HG03558 (cell line): ENCODE results near the gene PLPP4.

Source experiments
- ATAC-seq: cut with Tn5 transposase; IDR thresholded peaks from one replicate; pipeline ENCODE4 v1.9.1; 2021; ENCODE audit warnings: moderate number of reproducible peaks; ENCODE audit not compliant: unreplicated experiment; ENCODE audit errors: extremely low read depth

The PLPP4 gene

DNA sequence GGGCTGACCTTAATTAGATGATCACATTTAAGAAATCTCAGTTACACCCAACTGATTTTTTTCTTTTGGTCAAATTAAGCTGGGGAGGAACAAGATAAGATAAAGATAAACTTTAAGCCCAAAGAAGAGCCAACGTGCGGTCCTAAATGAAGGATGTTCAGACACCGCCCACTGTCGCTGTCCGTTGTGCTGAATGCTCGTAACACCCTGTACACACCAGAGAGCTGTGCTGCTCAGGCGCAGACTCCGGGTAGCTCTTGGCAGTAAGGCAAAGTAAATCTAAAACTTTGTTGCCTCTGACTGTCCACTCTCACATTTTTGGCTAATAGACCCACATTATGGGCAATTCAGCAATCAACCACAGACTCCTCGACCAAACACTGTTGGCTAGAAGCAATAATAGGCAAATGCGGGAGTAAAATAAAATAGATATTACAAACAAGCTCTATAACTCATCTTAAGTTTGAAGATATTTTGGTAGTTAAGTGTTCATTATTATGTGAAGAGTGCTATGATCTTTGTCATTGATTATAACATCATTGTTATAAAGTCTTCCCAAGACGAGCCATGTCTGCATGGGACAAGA lies 57.1 kb downstream of the PLPP4 start:
- ATAC-seq = no peak

DNA sequence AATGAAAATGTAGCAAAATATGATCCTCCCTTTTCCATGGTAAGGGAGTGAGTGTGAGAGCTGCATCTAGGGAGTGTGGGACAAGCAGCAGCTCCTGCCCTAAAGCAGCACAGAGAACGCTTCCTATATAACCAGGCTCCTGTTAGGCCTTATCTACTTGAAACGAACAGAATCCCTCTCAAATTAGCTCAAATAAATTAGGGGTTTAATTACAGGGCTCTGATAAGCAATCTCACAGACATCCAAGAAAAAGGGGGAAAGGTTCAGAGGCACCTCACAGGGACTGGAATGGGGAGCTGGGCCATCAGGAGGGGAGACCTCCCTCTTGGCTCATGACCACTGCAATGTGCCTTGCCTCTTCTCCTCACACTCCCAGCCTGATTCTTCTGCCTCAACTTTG lies 57.9 kb downstream of the PLPP4 start:
- no peak for ATAC-seq

DNA sequence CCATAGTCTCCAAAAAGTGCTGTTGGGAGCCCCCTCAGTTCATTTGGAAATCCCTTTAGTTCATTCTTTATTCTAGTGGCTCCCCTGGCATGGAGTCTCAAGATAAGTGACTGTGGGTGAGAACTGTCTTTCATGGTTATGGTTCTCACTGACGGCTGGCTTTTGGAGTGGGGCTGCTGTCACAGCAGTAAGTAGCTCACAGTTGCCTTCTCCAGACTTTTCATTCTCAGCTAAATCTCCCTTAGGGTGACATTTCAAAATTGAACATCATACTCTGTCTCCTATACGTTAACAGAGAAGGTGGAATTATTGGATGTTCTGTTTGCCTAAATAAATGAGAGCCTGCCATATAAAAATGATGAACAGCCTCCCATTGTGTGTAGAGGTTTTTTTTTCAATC lies 58.7 kb downstream of the PLPP4 start:
- no peak for ATAC-seq

DNA sequence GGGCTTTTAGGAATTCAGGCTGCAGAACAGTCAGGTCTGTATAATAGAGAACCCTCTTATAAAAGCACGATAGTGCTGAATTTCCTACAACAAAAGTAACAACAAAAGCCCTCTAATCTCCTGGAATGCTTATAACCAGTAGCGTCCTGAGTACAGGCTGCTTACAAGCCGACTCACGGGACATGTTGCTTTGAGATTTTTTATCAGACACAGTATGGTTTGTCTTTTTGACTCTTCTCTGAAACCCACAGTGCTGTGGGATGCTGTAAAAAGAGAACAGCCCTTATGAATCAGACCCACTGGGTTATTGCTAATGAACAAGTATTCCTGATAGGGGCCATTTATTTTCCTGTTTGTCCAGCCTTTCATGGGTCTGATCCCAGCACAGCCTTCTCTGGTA lies 59.4 kb downstream of the PLPP4 start:
- ATAC-seq = no peak

DNA sequence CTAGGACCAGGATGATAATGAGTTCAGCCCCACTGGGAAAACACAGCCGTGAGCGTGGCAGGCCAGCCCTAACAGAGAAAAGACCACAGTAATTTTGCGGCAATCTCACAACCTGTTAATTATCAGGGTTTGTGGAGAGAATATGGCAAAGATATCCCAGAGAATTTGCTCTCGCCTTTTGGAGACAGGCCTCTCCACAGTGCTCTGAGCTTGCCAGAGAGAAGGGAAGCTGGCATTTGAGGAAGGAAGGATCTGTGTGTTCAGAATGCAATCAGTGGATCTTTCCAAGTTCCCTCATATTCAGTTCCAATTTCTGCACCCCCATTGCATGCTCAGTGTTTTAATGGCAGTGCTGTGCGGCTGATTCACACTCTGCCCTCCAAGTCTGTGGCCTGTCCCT lies 60.2 kb downstream of the PLPP4 start:
- ATAC-seq = no peak

DNA sequence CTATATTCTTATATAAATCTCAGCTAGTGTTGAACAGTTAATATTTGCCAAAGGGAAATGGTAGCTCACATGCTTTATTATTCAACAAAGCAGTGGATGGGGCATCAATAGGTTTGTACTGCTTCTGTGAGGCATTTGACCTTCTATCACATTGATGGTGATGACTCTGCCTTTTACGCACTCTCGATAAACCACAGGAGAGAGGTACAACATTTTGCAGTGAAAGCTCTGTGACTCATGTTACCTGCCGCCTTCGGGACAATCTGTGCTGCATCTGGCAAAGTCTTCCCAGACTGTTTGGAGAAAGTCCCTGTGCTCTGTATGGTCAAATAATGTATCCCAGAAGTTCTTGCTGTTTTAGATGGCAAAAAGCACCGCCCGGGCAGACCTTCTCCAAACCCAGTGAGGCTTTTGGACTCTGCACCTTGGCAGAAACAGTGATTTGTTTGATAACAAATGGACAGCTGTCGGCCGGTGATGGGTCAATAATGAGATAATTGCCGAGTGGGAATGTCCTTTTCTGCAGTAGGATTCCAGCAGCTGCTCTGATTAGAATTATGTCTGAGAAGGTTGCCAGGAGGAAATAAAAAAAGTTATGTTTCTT lies 61.0 kb downstream of the PLPP4 start:
- ATAC-seq = no peak

DNA sequence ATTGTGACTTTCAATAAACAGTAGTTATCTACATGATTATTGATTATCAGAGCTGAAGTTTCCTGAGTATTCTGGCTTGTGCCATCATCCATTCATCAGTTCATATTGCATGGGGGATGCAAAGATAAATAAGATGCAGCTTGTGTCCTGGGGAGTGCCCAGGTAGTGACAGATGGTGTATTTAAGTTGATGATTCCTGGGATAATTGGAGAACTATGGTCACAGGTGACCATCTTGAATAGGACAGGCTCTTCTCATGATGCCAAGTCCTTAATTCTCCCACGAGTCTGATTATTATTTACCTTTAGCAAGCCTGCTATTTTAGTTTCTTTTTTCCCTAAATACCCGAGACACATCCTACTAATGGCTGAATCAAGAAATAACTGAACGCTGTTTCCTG lies 64.9 kb downstream of the PLPP4 start:
- ATAC-seq = no peak

DNA sequence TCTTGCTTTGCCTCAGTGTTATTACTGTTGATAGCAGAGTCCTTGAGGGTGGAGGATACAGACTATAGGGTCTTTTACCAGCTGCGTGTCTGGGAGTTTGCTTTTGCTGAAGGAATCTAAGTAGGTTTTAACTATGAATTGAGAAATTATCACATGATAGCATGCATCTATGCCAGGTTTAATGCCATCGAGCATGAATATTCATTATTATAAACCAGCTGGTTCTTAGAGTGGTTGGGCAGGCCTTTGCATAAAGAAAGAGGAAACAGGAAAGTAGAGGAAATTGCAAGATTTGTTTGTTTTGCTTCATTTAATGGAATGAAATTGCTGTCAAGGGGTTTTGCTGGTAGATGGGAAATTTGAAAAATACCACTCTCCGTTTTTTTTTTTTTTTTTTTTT lies 70.7 kb downstream of the PLPP4 start:
- no peak for ATAC-seq

DNA sequence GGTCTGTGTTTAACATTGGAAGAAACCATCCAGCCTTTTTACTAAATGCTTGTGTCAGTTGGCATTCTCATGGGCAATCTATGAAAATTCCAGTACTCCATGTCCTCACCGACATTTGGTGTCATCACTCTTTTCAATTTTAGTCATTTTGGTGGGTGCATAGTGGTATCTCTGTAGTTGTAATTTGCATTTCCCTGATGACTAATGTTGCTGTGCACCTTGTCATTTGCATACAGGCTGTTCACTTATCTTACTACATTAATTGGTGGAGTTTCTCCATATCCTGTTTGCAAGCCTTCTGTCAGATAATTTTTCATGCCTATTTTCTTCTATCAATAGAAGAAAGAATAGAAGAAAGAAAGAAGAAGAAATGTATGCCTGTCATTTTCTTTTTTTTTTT lies 73.7 kb downstream of the PLPP4 start:
- ATAC-seq = no peak

DNA sequence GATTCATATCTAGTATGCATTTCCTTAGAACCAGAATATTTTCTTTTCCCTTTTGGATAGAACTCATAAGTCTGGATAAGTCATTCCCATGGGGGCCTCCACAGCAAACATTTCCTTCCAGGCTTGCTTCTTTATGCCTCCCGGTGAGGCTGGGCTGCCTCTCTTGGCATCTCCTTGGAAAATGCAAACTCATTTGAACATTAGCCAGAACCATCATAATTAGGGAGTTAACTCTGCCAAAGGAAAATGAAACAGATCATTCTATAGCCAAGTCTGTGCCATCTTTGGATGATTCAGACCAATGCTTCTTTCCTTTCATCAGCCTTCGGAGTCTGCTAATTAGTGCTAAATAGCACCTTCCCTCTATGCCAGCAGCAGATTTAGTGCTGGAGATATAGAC lies 81.1 kb downstream of the PLPP4 start:
- ATAC-seq = no peak

DNA sequence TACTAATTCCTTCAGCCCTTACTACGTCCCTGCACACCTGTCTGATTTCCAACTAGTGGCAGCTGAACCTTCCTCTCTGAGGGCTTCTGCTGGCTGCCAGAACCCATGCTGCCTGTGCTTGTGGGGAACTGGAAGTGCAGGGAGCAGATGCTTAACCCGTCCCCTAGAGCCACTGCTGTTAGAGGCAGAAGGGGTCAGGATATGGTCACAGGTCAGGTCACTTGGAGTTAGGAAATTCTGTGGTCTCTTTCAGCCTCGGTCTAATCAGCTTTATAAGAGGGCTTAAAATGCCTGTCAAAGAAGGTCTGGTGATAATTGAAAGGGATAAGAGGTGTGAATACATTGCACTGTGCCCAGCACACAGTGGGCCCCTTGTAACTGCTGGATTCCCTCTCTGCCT lies 82.0 kb downstream of the PLPP4 start:
- ATAC-seq = no peak

DNA sequence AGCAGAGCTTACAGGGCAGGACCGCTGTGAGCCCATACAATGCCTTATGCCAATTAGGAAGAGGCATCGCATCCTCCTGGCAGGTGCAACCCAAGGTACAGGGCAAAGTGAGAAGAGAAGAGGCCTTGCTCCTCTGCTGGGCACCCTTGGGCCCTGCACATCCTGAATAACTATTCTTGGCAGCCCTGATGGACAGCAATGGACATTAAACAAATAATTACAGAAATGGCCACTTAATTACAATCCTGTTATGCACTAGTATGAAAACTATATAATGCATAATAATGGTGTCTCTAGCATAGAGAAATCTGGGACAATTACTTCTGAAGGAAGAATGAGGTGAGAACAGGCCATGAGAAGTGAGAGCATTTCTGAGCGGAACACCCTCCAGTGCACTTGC lies 83.5 kb downstream of the PLPP4 start:
- no peak for ATAC-seq

DNA sequence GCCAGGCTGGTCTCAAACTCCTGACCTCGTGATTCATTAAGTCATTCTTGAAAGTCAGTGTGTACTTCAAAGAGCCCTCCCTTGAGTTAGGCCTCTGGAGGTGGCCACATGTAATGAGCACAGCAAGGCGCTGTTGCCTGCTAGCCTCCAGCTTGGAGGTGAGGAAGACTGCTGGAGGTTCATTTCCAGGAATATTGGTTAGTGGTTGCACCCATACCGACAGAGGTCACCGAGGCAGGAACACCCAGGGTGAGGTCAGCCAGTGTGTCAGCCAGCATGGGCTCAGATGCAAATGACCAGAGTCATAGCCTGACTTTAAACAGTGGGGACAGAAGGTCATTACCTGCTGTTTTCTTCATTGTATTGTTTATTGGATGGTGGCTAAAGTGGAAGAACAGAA lies 85.0 kb downstream of the PLPP4 start:
- ATAC-seq = no peak

DNA sequence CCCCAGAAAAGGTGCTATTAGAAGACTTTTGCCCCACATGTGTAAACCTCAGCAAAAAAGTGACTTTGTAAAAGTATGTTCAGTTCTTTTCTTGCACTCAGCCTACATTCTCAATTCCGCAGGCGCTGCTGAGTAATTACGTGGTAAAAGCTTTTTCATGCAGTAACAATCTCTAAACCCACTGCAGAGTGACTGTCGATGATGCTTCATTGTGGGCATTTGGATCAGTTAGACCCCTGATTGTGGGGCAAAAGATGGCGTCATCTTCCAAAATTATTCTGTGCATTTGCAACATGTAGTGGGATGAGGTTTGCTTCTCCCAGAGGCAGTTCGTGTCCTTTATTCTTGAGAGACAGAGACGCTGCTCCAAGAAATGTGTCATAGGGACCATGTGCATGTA lies 85.6 kb downstream of the PLPP4 start:
- ATAC-seq = no peak

DNA sequence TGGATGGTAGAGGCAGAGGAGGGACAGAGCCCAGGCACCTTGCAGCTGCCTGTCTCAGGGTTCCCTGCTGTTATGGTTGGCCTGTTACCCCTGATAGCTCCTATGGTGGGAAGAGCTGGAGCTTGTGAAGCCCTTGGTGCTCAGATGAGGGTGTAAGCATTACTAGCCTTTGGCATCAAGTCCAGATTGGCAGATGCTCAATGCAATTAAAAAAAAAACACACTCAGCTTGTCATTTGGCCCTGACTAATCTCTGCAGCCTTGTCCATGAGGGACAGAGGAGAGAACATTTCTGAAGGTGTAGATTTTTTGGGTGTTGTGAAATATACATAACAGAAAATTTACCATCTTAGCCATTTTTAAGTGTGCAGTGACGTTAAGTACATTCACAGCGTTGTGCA lies 86.3 kb downstream of the PLPP4 start:
- ATAC-seq = no peak

DNA sequence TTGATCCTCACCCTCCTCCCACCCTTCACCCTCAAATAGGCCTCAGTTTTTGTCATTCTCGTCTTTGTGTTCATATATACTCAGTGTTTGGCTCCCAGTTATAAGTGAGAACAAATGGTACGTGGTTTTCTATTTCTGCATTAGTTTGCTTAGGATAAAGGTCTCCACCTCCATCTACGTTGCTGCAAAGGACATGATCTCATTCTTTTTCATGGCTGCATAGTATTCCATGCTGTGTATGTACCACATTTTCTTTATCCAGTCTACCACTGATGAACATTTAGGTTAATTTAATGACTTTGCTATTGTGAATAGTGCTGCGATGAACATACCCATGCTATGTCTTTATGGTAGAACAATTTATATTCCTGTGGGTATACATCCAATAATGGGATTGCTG lies 91.2 kb downstream of the PLPP4 start:
- ATAC-seq = no peak

DNA sequence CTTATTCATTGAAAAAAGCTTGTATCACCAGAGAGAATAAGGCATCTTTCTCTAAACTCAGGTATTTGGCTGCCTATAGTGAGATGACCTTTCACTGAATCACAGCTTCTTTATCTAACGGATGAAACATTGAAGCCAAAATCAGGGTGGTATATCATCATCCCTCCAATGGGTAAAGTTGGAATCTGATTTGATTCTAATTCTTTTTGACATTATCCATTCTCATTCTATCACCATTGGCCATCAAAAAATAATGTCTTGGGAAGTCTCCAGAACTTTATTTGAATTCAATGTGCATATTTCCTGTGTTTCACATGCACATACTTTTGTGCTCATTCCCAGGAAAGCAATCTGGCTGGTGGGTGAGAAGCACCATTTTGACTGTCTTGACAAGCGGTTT lies 95.2 kb downstream of the PLPP4 start:
- no peak for ATAC-seq

DNA sequence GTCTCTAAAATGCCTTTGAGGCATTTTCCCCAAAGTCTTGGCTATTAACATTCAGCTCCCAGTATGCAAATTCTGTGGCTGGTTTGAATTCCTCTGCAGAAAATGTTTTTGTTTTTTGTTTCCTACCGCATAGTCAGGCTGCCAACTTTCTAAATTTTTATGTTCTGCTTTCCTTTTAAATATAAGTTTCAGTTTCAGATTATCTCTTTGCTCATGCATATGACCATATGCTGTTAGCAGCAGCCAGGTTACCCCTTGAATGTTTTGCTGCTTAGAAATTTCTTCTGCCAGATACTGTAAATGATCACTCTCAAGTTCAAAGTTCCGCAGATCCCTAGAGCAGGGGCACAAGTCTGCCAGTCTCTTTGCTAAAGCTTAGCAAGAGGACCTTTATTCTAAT lies 96.9 kb downstream of the PLPP4 start:
- no peak for ATAC-seq

DNA sequence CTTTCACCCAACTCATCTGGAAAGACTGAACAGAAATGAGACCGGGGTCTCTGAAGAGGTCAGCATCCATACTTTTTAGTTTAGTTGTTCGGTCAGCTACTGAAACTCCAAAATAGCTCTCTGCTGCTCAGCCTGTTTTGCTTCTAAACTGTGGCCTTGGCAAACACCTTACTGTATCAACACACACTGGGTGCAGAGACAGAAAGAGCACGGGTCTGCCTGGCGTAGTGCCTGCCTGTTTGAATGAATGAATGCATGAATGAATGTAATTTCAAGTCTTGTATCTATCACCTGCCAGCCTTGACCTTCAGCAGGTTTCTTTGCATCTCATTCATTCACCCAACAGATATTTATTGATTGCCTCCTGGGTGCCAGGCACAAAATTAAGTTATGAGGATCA lies 98.4 kb downstream of the PLPP4 start:
- ATAC-seq = no peak

DNA sequence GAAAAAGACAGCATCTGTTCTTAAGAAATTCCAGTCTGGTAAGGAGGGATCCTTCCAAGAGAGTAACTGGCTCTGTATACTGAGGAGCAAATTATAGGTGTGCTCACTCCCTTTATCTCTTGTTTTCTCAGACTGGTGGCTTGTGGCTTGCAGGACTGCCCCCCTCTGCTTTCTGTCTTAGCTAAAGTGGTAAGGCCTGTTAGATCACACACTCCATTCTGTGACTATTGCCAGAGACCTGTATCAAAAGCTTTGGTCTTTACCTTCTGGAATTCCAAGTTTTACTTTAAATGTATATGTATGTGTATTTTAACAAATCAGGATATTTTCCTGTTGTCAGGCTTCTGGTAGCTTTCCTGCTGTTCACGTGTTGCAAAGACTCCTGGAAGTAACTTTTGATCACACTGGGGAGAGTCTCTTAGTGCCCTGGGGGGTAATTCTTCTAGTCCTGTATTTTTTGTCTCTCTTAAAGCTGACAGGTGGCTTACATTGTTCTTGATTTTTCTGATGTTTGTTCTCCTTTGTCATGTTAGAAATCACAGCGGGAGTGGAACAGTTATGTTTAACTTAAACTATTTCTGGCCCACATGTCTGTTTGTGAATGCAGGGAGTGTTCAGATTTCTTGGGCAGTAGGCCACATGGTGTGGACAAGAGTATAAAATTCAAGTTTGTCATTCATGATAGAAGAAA lies 99.0 kb downstream of the PLPP4 start:
- ATAC-seq = no peak

DNA sequence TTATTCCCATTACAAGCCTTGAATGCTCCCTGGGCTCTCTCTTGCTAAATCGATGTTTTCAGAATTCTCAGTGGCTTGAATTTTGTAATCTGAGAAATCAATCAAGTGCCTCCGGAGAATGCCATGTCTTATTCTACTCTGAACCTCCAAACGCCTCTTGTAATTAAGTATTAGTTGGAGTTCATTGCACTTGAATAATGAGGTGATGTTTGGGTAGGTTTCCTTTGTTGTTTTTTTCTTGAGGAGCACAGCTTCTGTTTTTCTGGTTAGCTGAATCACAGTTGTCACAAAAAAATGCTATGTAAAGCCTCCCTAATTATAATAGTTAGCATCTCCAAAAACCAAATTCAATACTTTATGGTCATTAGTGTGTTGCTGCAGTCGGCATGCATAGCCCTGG lies 100.3 kb downstream of the PLPP4 start:
- ATAC-seq = no peak

DNA sequence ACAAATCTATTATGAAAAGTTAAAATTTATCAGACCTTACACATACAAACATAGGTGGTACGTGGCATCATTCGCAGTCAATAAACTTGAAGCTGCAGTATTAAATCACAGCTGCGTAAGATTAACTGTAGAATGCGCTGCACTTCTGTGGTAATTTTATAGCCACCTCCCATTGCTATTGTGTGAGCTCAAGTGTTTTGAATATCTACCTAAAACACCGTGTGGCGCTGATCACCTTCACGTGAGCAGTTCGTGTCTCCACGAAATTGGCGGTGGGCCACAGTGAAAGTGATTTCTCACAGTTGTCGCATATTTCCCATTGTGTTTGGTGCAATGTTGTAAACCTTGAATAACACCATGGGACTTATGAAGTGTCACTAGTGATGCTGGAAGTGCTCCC lies 102.8 kb downstream of the PLPP4 start:
- ATAC-seq = no peak
